Hepatocyte (in vitro differentiated cells): ENCODE measurements around the gene RNF145. TPM values are rescaled to one million over a fixed set of nuclear protein-coding genes. Genes with fewer than 3 reads are reported as not detected.

Experiments used
- DNase-seq: peaks from one replicate; pipeline ENCODE4 v3.0.0-alpha.2; 2016; ENCODE audit warnings: low spot score
- H2AFZ ChIP-seq: fragments of 200-600 bp; sonication (generic); 2 replicates; pipeline ENCODE4 v1.6.0; 2016; ENCODE audit warnings: antibody characterized with exemption, mild to moderate bottlenecking
- H3K27ac ChIP-seq: fragments of 200-600 bp; sonication (generic); 2 replicates; pipeline ENCODE4 v1.5.1; 2016; ENCODE audit warnings: mild to moderate bottlenecking
- H3K27me3 ChIP-seq: fragments of 200-600 bp; sonication (generic); 2 replicates; pipeline ENCODE4 v1.6.1; 2016
- H3K36me3 ChIP-seq: fragments of 200-600 bp; sonication (generic); replicated peaks from 2 replicates; pipeline ENCODE4 v1.5.1; 2016; ENCODE audit warnings: low read depth; ENCODE audit not compliant: insufficient read depth
- H3K4me1 ChIP-seq: fragments of 200-600 bp; sonication (generic); 2 replicates; pipeline ENCODE4 v1.5.1; 2016; ENCODE audit warnings: mild to moderate bottlenecking, moderate library complexity; ENCODE audit not compliant: insufficient read depth
- H3K4me2 ChIP-seq: fragments of 200-600 bp; sonication (generic); 2 replicates; pipeline ENCODE4 v1.6.0; 2016
- H3K4me3 ChIP-seq: fragments of 200-600 bp; sonication (generic); 2 replicates; pipeline ENCODE4 v1.5.1; 2016; ENCODE audit warnings: mild to moderate bottlenecking
- H3K79me2 ChIP-seq: fragments of 200-600 bp; sonication (generic); 2 replicates; pipeline ENCODE4 v1.6.0; 2017; ENCODE audit warnings: mild to moderate bottlenecking
- H3K9me2 ChIP-seq: fragments of 200-600 bp; sonication (generic); replicated peaks from 2 replicates; pipeline ENCODE4 v1.6.0; 2017; ENCODE audit warnings: mild to moderate bottlenecking; ENCODE audit not compliant: insufficient read depth
- H3K9me3 ChIP-seq: fragments of 200-600 bp; sonication (generic); 2 replicates; pipeline ENCODE4 v1.5.1; 2016; ENCODE audit warnings: low read depth, mild to moderate bottlenecking
- H4K20me1 ChIP-seq: fragments of 200-600 bp; sonication (generic); 2 replicates; pipeline ENCODE4 v1.6.0; 2016; ENCODE audit warnings: mild to moderate bottlenecking; ENCODE audit not compliant: insufficient read depth, poor library complexity, severe bottlenecking
- EZH2 ChIP-seq: fragments of 200-600 bp; sonication (generic); IDR thresholded peaks from 2 replicates; pipeline ENCODE4 v1.6.1; 2016; ENCODE audit warnings: antibody characterized with exemption, mild to moderate bottlenecking, borderline replicate concordance
- EZH2phosphoT487 ChIP-seq: fragments of 200-600 bp; sonication (generic); IDR thresholded peaks from one replicate; pipeline ENCODE4 v1.6.1; 2018; ENCODE audit warnings: antibody characterized with exemption, mild to moderate bottlenecking, low read depth, moderate library complexity; ENCODE audit not compliant: unreplicated experiment, severe bottlenecking
- WGBS: methylation state at CpG from one replicate; pipeline ENCODE4 v1.1.6; 2016; ENCODE audit warnings: low lambda C conversion rate; ENCODE audit errors: missing lambda C conversion rate; 5-methylcytosine and 5-hydroxymethylcytosine counted together
- polyA plus RNA-seq: library from polyadenylated mRNA; unstranded; fragments of >200 nt; fragmentation: Nextera tagmentation; extraction: Ambion mirVana; gene quantifications from 2 replicates; pipeline ENCODE4 v1.2.1, GENCODE V29; 2016
- total RNA-seq: library from RNA; depleted of rRNA; stranded (reverse); fragments of >200 nt; gene quantifications from 2 replicates; pipeline ENCODE4 v1.2.3, GENCODE V29; 2014
- TF ChIP-seq, protein P1 (sequence below): fragments of 200-600 bp; sonication (generic); IDR thresholded peaks from 2 replicates; pipeline ENCODE4 v1.5.1; 2016; ENCODE audit warnings: antibody characterized with exemption, mild to moderate bottlenecking; ENCODE audit not compliant: poor library complexity

The RNF145 gene
- total and polyA plus RNA-seq, 2 experiments from 2014 or later, result 13.0 to 37.4 TPM

DNA sequence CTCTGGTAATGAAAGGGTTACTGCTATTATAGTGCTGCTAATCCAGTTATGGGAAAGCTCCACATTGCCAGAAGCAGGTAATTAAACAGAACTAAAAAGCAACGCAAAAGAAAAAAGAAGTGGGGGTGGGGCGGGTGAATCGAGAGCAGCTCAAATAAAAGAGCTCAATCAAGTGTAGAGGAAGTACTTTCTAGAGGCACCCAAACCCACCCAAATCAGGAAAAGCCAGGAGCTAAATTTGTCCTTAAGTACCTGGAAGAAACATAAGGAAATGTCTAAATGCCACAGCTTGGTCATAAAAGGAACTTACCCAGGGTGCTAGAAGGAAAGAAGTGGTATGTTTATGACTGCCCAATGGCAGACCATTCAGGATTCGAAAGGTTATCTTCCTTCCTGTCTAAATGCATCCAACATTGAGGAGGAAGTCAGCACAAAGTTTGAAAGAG lies 2.4 kb upstream of the RNF145 start:
- H3K27me3 ChIP-seq, result no peaks in the 10 kb centered on the region
- H3K9me3 ChIP-seq, result no peaks in the 10 kb centered on the region
- H3K79me2 ChIP-seq, result peaks cover 25% of the 10 kb centered on the region
- peaks cover 15% of the 10 kb centered on the region for H3K4me1 ChIP-seq
- no peaks in the 10 kb centered on the region for H3K9me2 ChIP-seq
- peaks cover 8% of the 10 kb centered on the region for H4K20me1 ChIP-seq
- H3K4me2 ChIP-seq, result no peak overlapping the region
- 26% methylated on average over 4 of the region's 4 CpGs for WGBS
- H3K4me3 ChIP-seq, result no peak overlapping the region
- no peak for DNase-seq
- no peaks in the 10 kb centered on the region for H3K36me3 ChIP-seq
- peak overlapping the region; percentile 66 for H3K27ac ChIP-seq
- TF ChIP-seq EZH2phosphoT487, result no peak
- TF ChIP-seq, protein P1, sequence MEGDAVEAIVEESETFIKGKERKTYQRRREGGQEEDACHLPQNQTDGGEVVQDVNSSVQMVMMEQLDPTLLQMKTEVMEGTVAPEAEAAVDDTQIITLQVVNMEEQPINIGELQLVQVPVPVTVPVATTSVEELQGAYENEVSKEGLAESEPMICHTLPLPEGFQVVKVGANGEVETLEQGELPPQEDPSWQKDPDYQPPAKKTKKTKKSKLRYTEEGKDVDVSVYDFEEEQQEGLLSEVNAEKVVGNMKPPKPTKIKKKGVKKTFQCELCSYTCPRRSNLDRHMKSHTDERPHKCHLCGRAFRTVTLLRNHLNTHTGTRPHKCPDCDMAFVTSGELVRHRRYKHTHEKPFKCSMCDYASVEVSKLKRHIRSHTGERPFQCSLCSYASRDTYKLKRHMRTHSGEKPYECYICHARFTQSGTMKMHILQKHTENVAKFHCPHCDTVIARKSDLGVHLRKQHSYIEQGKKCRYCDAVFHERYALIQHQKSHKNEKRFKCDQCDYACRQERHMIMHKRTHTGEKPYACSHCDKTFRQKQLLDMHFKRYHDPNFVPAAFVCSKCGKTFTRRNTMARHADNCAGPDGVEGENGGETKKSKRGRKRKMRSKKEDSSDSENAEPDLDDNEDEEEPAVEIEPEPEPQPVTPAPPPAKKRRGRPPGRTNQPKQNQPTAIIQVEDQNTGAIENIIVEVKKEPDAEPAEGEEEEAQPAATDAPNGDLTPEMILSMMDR, result no peak
- no peak for TF ChIP-seq EZH2
- no peak overlapping the region for H2AFZ ChIP-seq

DNA sequence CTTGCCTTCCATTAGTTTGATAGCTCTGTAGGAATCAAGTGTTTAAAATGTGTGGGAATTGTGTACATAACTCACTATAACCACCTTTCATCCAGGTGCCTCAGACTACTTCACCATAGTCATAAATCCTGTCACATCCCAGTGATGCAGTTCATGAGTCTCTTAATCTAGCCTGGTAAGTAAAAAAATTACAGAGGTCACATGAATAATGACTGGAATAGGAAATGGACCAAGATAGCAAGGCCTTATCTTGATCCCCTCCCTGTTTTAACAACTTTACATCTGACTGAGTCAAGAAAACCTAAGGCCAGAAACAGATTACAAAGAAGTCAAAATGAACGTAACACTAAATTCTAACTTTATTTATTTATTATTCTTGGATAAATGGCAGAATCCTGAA lies 1.5 kb upstream of the RNF145 start:
- peak overlapping the region; percentile 67 for H3K27ac ChIP-seq
- peak; percentile 54 for DNase-seq
- H3K4me1 ChIP-seq, result peaks cover 18% of the 10 kb centered on the region
- H3K4me3 ChIP-seq, result no peak overlapping the region
- H3K36me3 ChIP-seq, result no peaks in the 10 kb centered on the region
- no peaks in the 10 kb centered on the region for H3K9me3 ChIP-seq
- TF ChIP-seq EZH2phosphoT487, result no peak
- TF ChIP-seq, protein P1, result no peak
- no peak for TF ChIP-seq EZH2
- peaks cover 17% of the 10 kb centered on the region for H4K20me1 ChIP-seq
- H2AFZ ChIP-seq, result no peak overlapping the region
- peaks cover 34% of the 10 kb centered on the region for H3K79me2 ChIP-seq
- 64% methylated on average over 1 of the region's 1 CpG for WGBS
- no peaks in the 10 kb centered on the region for H3K27me3 ChIP-seq
- peak overlapping the region; percentile 90 for H3K4me2 ChIP-seq
- no peaks in the 10 kb centered on the region for H3K9me2 ChIP-seq

DNA sequence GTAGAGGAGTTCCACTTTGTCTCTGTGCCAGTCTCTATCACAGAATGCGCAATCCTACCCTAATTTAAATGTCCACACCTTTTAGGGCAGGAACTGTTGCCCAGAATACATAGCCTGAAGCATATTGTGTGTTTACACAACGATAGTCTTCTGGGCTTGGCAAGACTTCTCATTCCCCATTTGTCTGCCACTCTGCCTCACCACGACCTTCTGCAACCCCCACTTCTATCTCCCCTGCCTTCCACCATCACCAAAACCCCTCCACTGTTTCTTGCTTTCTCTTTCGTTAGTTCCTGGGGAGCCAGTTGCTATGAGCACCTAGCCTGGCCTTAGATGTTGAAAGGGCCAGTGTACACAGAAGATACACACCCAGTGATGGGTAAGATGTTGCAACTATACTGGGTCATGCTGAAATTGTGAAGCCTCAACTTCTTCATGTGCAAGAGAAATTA lies 883 bp upstream of the RNF145 start:
- WGBS, result 66% methylated on average over 4 of the region's 4 CpGs
- H3K4me2 ChIP-seq, result peak overlapping the region; percentile 90
- H2AFZ ChIP-seq, result peak overlapping the region; percentile 74
- H3K9me3 ChIP-seq, result no peaks in the 10 kb centered on the region
- no peaks in the 10 kb centered on the region for H3K9me2 ChIP-seq
- peak overlapping the region; percentile 67 for H3K27ac ChIP-seq
- TF ChIP-seq EZH2phosphoT487, result no peak
- TF ChIP-seq, protein P1, result no peak
- no peak for TF ChIP-seq EZH2
- H3K27me3 ChIP-seq, result no peaks in the 10 kb centered on the region
- H4K20me1 ChIP-seq, result peaks cover 22% of the 10 kb centered on the region
- H3K36me3 ChIP-seq, result no peaks in the 10 kb centered on the region
- peaks cover 40% of the 10 kb centered on the region for H3K79me2 ChIP-seq
- peak overlapping the region; percentile 59 for H3K4me3 ChIP-seq
- H3K4me1 ChIP-seq, result peaks cover 18% of the 10 kb centered on the region
- peak; percentile 28 for DNase-seq
